Measurements from ENCODE around the gene GRIN2C.

GRIN2C gene

DNA sequence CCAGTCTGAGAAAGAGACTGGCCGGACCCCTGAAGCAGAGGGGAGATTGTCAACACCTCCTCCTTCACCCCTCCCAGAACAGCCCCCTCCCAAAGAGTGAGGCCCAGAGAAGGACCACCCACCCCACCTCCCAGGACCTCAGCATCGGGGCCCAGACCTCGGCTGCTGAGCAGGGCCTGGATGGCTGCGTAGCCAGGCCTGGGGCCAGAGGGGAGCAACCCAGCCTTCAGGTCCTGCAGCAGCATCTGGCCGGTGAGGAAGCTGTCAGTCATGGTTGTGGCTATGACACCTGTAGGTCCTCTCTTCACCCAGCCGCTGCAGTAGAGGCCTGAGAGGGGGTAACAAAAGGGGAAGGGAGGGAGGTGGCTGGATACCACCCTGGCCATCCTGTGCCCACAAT is 3.2 kb upstream of the GRIN2C start:
- TF ChIP-seq CTCF (IDR thresholded peaks at IDR 0.05; ENCODE audit: insufficient read depth, low read length, poor library complexity, severe bottlenecking) = no peak
- no peak for DNase-seq (ENCODE audit: extremely low read depth, insufficient read length)
- peaks cover 34% of the 10 kb centered on the region for H3K36me3 ChIP-seq (ENCODE audit: control insufficient read depth, insufficient read depth, low read length)
- peaks cover 1% of the 10 kb centered on the region; the same call in 1 of the 2 replicates for H3K27me3 ChIP-seq (replicated peaks; ENCODE audit: control insufficient read depth, insufficient read depth, low read length)
- H3K4me3 ChIP-seq (replicated peaks; ENCODE audit: low read depth, low read length) = no peak overlapping the region

DNA sequence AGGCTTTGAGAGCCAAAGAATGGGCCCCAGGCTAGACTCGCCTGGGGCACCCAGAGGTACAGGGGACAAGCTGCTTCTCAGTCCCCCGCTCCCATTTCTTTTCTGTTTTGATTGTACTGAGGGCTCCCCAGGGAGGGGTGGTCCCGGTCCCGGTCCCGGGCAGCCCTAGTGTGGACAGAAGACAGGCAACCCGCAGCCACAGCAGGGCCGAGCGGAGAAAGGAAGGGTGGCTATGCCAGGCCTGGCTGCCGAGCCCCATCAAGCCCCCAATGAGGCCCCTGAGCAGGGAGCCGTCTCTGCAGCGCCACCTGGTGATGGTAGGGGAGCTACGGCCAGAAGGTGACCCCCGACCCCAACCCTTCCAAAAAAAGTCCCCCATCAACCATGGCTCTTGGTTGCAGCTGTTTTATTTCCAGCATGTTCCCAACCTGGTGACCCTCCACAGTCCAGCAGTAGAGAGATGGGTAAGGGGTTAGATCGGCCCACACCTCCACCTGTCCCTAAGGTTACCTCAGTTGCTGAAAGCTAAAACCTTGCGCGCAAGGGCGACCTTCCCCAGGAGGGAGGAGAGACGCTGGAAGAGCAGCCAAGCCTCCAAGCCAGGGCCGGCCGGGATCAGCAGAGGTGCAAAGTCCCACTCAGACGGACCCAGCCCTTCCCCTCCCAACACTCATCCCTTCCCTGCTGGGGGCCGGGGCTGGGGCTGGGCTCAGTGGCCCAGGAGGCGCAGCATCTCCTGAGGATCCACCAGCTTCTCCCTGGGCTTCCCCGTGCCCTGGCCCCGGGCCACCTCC is 2.6 kb upstream of the GRIN2C start:
- peak; percentile 76 for TF ChIP-seq CTCF (IDR thresholded peaks at IDR 0.05; ENCODE audit: insufficient read depth, low read length, poor library complexity, severe bottlenecking)
- DNase-seq (ENCODE audit: extremely low read depth, insufficient read length) = no peak
- H3K36me3 ChIP-seq (ENCODE audit: control insufficient read depth, insufficient read depth, low read length) = peaks cover 34% of the 10 kb centered on the region
- H3K27me3 ChIP-seq (replicated peaks; ENCODE audit: control insufficient read depth, insufficient read depth, low read length) = peaks cover 1% of the 10 kb centered on the region; the same call in 1 of the 2 replicates
- H3K4me3 ChIP-seq (replicated peaks; ENCODE audit: low read depth, low read length) = no peak overlapping the region

DNA sequence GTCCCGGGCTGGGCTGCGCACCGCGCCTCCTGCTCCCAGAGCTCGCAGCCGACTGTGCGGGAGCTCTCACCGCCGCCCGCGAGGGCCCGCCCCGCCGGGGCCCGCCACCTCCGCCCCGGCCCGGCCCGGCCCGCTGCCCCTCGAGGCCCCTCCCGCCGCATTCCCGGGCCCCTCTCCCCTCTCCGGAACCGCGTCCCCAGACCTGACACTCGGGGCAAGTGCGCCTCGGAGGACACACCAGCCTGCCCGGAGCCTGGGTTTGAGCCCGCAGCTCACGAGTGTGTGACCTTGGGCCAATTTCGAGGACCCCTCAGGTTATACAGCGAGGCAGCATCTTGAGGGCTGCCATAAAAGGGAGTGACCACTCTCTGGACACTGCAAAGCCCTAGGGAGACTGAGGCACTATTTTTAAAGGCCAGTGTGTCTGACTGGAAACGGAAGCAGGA is 2.0 kb upstream of the GRIN2C start:
- no peak overlapping the region for H3K4me3 ChIP-seq (replicated peaks; ENCODE audit: low read depth, low read length)
- peaks cover 33% of the 10 kb centered on the region for H3K36me3 ChIP-seq (ENCODE audit: control insufficient read depth, insufficient read depth, low read length)
- DNase-seq (ENCODE audit: extremely low read depth, insufficient read length) = no peak
- TF ChIP-seq CTCF (IDR thresholded peaks at IDR 0.05; ENCODE audit: insufficient read depth, low read length, poor library complexity, severe bottlenecking) = no peak
- H3K27me3 ChIP-seq (replicated peaks; ENCODE audit: control insufficient read depth, insufficient read depth, low read length) = peaks cover 3% of the 10 kb centered on the region

GRCh38 chr17:74860872-74861661 is 1.4 kb upstream of the GRIN2C start:
- Histone ChIP-seq H3K4me3 (replicated peaks; ENCODE audit: low read depth, low read length) (no peak overlapping the region), H3K27me3 (replicated peaks; ENCODE audit: control insufficient read depth, insufficient read depth, low read length) (peaks cover 3% of the 10 kb centered on the region), H3K36me3 (ENCODE audit: control insufficient read depth, insufficient read depth, low read length) (peaks cover 31% of the 10 kb centered on the region)
- TF ChIP-seq CTCF (IDR thresholded peaks at IDR 0.05; ENCODE audit: insufficient read depth, low read length, poor library complexity, severe bottlenecking) = no peak
- DNase-seq (ENCODE audit: extremely low read depth, insufficient read length) = no peak

DNA sequence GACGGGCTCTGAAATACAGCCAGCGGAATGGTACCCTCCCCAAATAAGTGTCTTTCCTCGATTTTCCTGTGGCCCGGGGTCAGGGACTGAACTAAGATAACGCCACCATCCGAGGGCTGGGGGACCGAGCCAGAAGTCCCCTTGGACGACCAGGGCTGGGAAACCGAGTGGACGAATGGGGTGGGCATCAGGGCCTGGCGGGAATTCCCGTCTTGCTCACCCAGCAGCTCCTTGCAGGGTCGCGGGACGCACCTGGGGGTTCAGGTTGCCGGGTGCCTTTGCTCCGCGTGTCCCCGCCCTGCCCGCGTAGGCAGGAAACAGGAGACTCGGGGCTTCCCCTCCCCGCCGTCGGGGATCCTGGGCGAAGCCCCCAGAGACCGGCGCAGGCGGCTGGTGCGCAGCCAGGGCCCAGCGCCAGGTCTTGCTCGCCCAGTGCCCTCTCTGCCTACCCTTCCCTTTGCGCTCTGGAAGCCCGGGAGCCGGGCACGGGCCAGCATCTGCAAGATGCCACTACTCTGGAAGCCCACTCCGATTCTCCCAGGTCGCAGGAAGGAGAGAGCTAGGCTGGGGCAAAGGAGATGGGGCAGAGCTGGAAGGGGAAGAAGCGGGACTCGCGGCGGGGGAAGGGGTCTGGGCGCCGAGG is 665 bp upstream of the GRIN2C start:
- DNase-seq (ENCODE audit: extremely low read depth, insufficient read length) = no peak
- TF ChIP-seq CTCF (IDR thresholded peaks at IDR 0.05; ENCODE audit: insufficient read depth, low read length, poor library complexity, severe bottlenecking) = peak; percentile 3
- H3K36me3 ChIP-seq (ENCODE audit: control insufficient read depth, insufficient read depth, low read length) = peaks cover 25% of the 10 kb centered on the region
- H3K27me3 ChIP-seq (replicated peaks; ENCODE audit: control insufficient read depth, insufficient read depth, low read length) = peaks cover 3% of the 10 kb centered on the region
- H3K4me3 ChIP-seq (replicated peaks; ENCODE audit: low read depth, low read length) = no peak overlapping the region
